NCI-H1048 (cell line): ENCODE measurements around the gene HTR3E.
"Not testable (repeated sequence)": the region's sequence is repeated elsewhere in the genome, so short reads cannot be mapped to it uniquely, and the experiment has no call there.

ENCODE experiments used
- DNase-seq: peaks from one replicate; lab custom pipeline; 2025; lab: John Stamatoyannopoulos, UW

The HTR3E gene

GRCh38 chr3:184096811-184097383 is at the start of gene HTR3E:
Gene HTR3E, plus strand, starts transcription at chr3:184097064. Its CDS starts 466 bp downstream, at chr3:184097530.
- no peak for DNase-seq

GRCh38 chr3:184050217-184050847 is 46.5 kb upstream of the HTR3E start:
- no peak for DNase-seq

GRCh38 chr3:184052767-184053166 is 44.1 kb upstream of the HTR3E start, which contains the start of gene HTR3C:
Gene HTR3C, plus strand, starts transcription at chr3:184053047. Its CDS starts 34 bp downstream, at chr3:184053081.
- DNase-seq, result no peak

GRCh38 chr3:184058029-184058428 is 38.8 kb upstream of the HTR3E start:
- DNase-seq, result no peak

- DNase-seq, result no peak
Observed at GRCh38 chr3:184059424-184059823, 37.4 kb upstream of the HTR3E start.

GRCh38 chr3:184062637-184063036 is 34.2 kb upstream of the HTR3E start:
- DNase-seq, result no peak

GRCh38 chr3:184066211-184066610 is 30.7 kb upstream of the HTR3E start:
- DNase-seq, result no peak

GRCh38 chr3:184067573-184068055 is 29.2 kb upstream of the HTR3E start:
- DNase-seq, result no peak

- no peak for DNase-seq
Observed at GRCh38 chr3:184068344-184068743, 28.5 kb upstream of the HTR3E start.

GRCh38 chr3:184071142-184071541 is 25.7 kb upstream of the HTR3E start:
- not testable (repeated sequence) for DNase-seq

GRCh38 chr3:184073621-184074020 is 23.2 kb upstream of the HTR3E start:
- no peak for DNase-seq

GRCh38 chr3:184075901-184076300 is 21.0 kb upstream of the HTR3E start:
- no peak for DNase-seq

- no peak for DNase-seq
Observed at GRCh38 chr3:184077881-184078280, 19.0 kb upstream of the HTR3E start.

GRCh38 chr3:184078851-184079250 is 18.0 kb upstream of the HTR3E start:
- no peak for DNase-seq

- DNase-seq, result no peak
Observed at GRCh38 chr3:184081116-184081830, 15.6 kb upstream of the HTR3E start.

- no peak for DNase-seq
Observed at GRCh38 chr3:184082034-184082433, 14.8 kb upstream of the HTR3E start.

- no peak for DNase-seq
Observed at GRCh38 chr3:184082465-184082864, 14.4 kb upstream of the HTR3E start.

- no peak for DNase-seq
Observed at GRCh38 chr3:184085389-184085852, 11.4 kb upstream of the HTR3E start.

- no peak for DNase-seq
Observed at GRCh38 chr3:184092199-184092598, 4.7 kb upstream of the HTR3E start.

GRCh38 chr3:184097556-184097955 is 692 bp downstream of the HTR3E start:
- DNase-seq, result no peak

GRCh38 chr3:184099806-184100686 is 3.2 kb downstream of the HTR3E start:
- peak; percentile 49 for DNase-seq

GRCh38 chr3:184110316-184110725 is 13.5 kb downstream of the HTR3E start:
- DNase-seq, result no peak
